Gastrocnemius medialis (tissue), 4 donors: ENCODE data around the gene LRG1. TPM values are rescaled to one million over a fixed set of nuclear protein-coding genes. Genes with fewer than 3 reads are reported as not detected.
"Not testable (repeated sequence)": the region's sequence is repeated elsewhere in the genome, so short reads cannot be mapped to it uniquely, and the experiment has no call there.

Experiments
- ATAC-seq, 2 donors: fragments of 150-250 bp; one replicate each; pipeline ENCODE4 v1.9.1; 2016
- DNase-seq, 2 donors: peaks; one replicate each; pipeline ENCODE4 v3.0.0-alpha.2; 2019
- H3K27ac ChIP-seq, 4 donors: fragments of 200-600 bp; sonication (generic); 1 replicate in 1 of 4; 2 replicates in 3 of 4; pipeline ENCODE4 v1.5.1; 2016 to 2018; ENCODE audit warnings: mild to moderate bottlenecking in 2 of 4, moderate library complexity in 1 of 4
- H3K27me3 ChIP-seq, 3 donors: fragments of 200-600 bp; sonication (generic) in 2 of 3; 1 replicate in 1 of 3; 2 replicates in 2 of 3; pipeline versions ENCODE4 v1.5.1 to v1.6.0; 2016 to 2019; ENCODE audit warnings: mild to moderate bottlenecking in 1 of 3, moderate library complexity in 1 of 3
- H3K36me3 ChIP-seq, 2 donors: fragments of 200-600 bp; sonication (generic) in 1 of 2; one replicate each; pipeline ENCODE4 v1.5.1; 2017 to 2018
- H3K4me1 ChIP-seq, 2 donors: fragments of 200-600 bp; sonication (generic) in 1 of 2; one replicate each; pipeline ENCODE4 v1.5.1; 2016 to 2017; ENCODE audit warnings: mild to moderate bottlenecking in 2 of 2
- H3K4me3 ChIP-seq, 4 donors: fragments of 200-600 bp; sonication (generic) in 3 of 4; 1 replicate in 1 of 4; 2 replicates in 3 of 4; pipeline ENCODE4 v1.5.1; 2016 to 2019; ENCODE audit warnings: mild to moderate bottlenecking in 2 of 4
- H3K9me3 ChIP-seq, 3 donors: fragments of 200-600 bp; sonication (generic) in 2 of 3; 1 replicate in 1 of 3; 2 replicates in 2 of 3; pipeline ENCODE4 v1.5.1; 2016 to 2019
- POLR2A ChIP-seq, 2 donors: fragments of 450-650 bp; IDR thresholded peaks; one replicate each; pipeline ENCODE4 v1.6.1; 2017; ENCODE audit warnings: antibody characterized with exemption in 2 of 2, mild to moderate bottlenecking in 2 of 2, moderate library complexity in 2 of 2
- in situ Hi-C, 4 donors: fragments of 200-750 bp; cut with MboI; loops; one replicate each; pipeline versions ENCODE4 v1.15.0 to v1.8.0; 2017; ENCODE audit warnings: low sequenced_read_pairs in 4 of 4
- intact Hi-C: fragments of 100-400 bp; cut with DNase I; formaldehyde crosslinking; loops from one replicate; pipeline ENCODE4 v1.15.1; 2023; ENCODE audit warnings: low total_unique reads
- total RNA-seq, 4 donors: library from RNA; depleted of rRNA; stranded (reverse); fragments of >200 nt; gene quantifications; one replicate each; pipeline versions ENCODE4 v1.1.0 to v1.2.3, GENCODE V29; 2016
- TF ChIP-seq, protein P1 (sequence below), 5 experiments: fragments of 450-650 bp in 3 of 5; fragments of 200-600 bp in 2 of 5; sonication (generic) in 2 of 5; IDR thresholded peaks in 4 of 5; conservative IDR thresholded peaks in 1 of 5; 1 replicate in 4 of 5; 2 replicates in 1 of 5; pipeline ENCODE4 v1.5.1; 2016 to 2019; ENCODE audit warnings: antibody characterized with exemption in 5 of 5, mild to moderate bottlenecking in 3 of 5, moderate library complexity in 3 of 5

LRG1 gene
- total RNA-seq, 4 donors from 2014 or later, result 0.15 to 2.7 (median 0.98) TPM; not detected in 1

- Histone ChIP-seq H3K9me3 (no peaks in the 10 kb centered on the region), H3K27me3 (no peaks in the 10 kb centered on the region), H3K4me1 (peaks cover 37 to 38% of the 10 kb centered on the region in 2 donors), H3K27ac (peak overlapping the region; percentile 89 to 98 (median 92)), H3K36me3 (no peaks in the 10 kb centered on the region), H3K4me3 (no peak overlapping the region)
- ATAC-seq (no peak), DNase-seq (peak in 1 of 2 donors; percentile 14)
- intact Hi-C loops (loop anchor here (10.0 kb wide), 2 partner anchors 261 to 441 kb away; partner anchors contain the start of gene FEM1A), in situ Hi-C loops (no loop called here)
- TF ChIP-seq POLR2A (IDR thresholded peaks at IDR 0.05), result no peak
- TF ChIP-seq, protein P1, sequence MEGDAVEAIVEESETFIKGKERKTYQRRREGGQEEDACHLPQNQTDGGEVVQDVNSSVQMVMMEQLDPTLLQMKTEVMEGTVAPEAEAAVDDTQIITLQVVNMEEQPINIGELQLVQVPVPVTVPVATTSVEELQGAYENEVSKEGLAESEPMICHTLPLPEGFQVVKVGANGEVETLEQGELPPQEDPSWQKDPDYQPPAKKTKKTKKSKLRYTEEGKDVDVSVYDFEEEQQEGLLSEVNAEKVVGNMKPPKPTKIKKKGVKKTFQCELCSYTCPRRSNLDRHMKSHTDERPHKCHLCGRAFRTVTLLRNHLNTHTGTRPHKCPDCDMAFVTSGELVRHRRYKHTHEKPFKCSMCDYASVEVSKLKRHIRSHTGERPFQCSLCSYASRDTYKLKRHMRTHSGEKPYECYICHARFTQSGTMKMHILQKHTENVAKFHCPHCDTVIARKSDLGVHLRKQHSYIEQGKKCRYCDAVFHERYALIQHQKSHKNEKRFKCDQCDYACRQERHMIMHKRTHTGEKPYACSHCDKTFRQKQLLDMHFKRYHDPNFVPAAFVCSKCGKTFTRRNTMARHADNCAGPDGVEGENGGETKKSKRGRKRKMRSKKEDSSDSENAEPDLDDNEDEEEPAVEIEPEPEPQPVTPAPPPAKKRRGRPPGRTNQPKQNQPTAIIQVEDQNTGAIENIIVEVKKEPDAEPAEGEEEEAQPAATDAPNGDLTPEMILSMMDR (IDR thresholded peaks at IDR 0.05 in 4 of 5, conservative IDR thresholded peaks at IDR 0.05 in 1 of 5), result no peak
These were observed 6.5 kb downstream of the LRG1 start for GRCh38 chr19:4533334-4533733.

DNA sequence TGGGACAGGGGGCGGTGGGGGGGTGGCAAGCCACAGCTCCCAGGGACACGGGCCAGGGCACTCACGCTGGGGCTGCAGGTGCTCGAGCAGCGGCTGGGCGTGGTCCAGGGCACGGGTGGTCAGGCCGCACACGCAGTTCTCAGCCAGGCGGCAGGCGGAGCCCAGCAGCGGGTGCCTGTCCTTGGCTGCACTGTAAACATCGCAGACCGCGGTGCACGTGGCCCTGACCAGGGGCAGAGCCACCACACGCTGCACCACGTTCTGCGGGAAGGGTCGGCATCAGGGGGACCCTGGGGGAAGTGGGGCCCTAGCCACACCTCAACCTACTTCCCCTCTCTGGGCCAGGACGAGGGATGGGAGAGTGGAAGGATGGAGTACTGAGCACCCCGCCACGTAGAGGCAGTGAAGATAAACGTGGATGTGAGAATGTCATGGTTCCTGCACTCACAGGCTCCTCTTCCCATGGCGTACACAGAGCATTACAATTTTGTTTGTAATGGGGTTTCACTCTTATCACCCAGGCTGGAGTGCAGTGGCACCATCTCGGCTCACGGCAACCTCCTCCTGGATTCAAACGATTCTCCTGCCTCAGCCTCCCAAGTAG lies 8.2 kb downstream of the LRG1 start:
- H3K27me3 ChIP-seq, result no peaks in the 10 kb centered on the region
- no peaks in the 10 kb centered on the region for H3K36me3 ChIP-seq
- peaks cover 21 to 26% of the 10 kb centered on the region in 2 donors for H3K4me1 ChIP-seq
- DNase-seq (peak; percentile 77 to 78), ATAC-seq (peak; percentile 2 to 10)
- H3K27ac ChIP-seq, result peak overlapping the region; percentile 89 to 98 (median 92)
- in situ Hi-C loops (no loop called here), intact Hi-C loops (loop anchor here (10.0 kb wide), 2 partner anchors 263 to 443 kb away; partner anchors contain the start of gene FEM1A)
- TF ChIP-seq, protein P1 (IDR thresholded peaks at IDR 0.05 in 4 of 5, conservative IDR thresholded peaks at IDR 0.05 in 1 of 5), result no peak
- peak; percentile 37 to 63 for TF ChIP-seq POLR2A (IDR thresholded peaks at IDR 0.05)
- no peak overlapping the region for H3K4me3 ChIP-seq
- no peaks in the 10 kb centered on the region for H3K9me3 ChIP-seq

- no peak for DNase-seq
- in situ Hi-C loops (no loop called here), intact Hi-C loops (loop anchor here (10.0 kb wide), 2 partner anchors 265 to 445 kb away; partner anchors contain the start of gene FEM1A)
- Histone ChIP-seq H3K4me3 (no peak overlapping the region), H3K27me3 (no peaks in the 10 kb centered on the region), H3K36me3 (no peaks in the 10 kb centered on the region), H3K9me3 (no peaks in the 10 kb centered on the region), H3K4me1 (peaks cover 7 to 11% of the 10 kb centered on the region in 2 donors), H3K27ac (peak overlapping the region; percentile 89 to 98 (median 92))
- no peak for ATAC-seq
- TF ChIP-seq, protein P1 (IDR thresholded peaks at IDR 0.05 in 4 of 5, conservative IDR thresholded peaks at IDR 0.05 in 1 of 5), result no peak
- no peak for TF ChIP-seq POLR2A (IDR thresholded peaks at IDR 0.05)
These were observed 9.8 kb downstream of the LRG1 start for GRCh38 chr19:4529924-4530522.

- H3K27ac ChIP-seq, result peak overlapping the region in 2 of 4 donors; percentile 10 to 26
- DNase-seq (no peak), ATAC-seq (no peak)
- no peak overlapping the region for H3K4me3 ChIP-seq
- no peaks in the 10 kb centered on the region for H3K27me3 ChIP-seq
- peaks cover 0 to 11% of the 10 kb centered on the region in 2 donors for H3K4me1 ChIP-seq
- no peaks in the 10 kb centered on the region for H3K9me3 ChIP-seq
- in situ Hi-C loops (no loop called here), intact Hi-C loops (no loop called here)
- no peak for TF ChIP-seq POLR2A (IDR thresholded peaks at IDR 0.05)
- TF ChIP-seq, protein P1 (IDR thresholded peaks at IDR 0.05 in 4 of 5, conservative IDR thresholded peaks at IDR 0.05 in 1 of 5), result no peak
- no peaks in the 10 kb centered on the region for H3K36me3 ChIP-seq
These were observed 11.0 kb downstream of the LRG1 start for GRCh38 chr19:4528843-4529242.

DNA sequence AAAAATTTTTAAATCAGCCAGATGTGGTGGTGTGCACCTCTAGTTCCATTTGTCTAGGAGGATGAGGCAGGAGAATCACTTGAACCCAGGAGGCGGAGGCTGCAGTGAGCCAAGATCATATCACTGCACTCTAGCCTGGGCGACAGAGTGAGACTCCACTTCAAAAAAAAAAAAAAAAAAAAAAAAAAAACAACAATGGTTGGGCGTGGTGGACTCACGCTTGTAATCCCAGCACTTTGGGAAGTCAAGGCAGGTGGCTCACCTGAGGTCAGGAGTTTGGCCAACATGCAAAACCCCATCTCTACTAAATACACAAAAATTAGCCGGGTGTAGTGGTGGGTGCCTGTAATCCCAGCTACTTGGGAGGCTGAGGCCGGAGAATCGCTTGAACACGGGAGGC lies 12.5 kb downstream of the LRG1 start:
- H3K27ac ChIP-seq, intact Hi-C loops, H3K36me3 ChIP-seq, H3K4me3 ChIP-seq, in situ Hi-C loops, H3K27me3 ChIP-seq, H3K9me3 ChIP-seq, DNase-seq, ATAC-seq: not testable (repeated sequence)
- H3K4me1 ChIP-seq, result peaks cover 0 to 11% of the 10 kb centered on the region in 2 donors
